Activated CD8-positive, alpha-beta memory T cell treated with anti-CD3 and anti-CD28 coated beads, Interleukin-2, amount 10 ng/mL, durations not matched to agents 7 days and 5 days (primary cell): Measurements from ENCODE around the gene USP3. TPM values are rescaled to one million over a fixed set of nuclear protein-coding genes. Genes with fewer than 3 reads are reported as not detected.

Experiments
- ATAC-seq: fragments of 150-1000 bp; cut with Tn5 transposase; one replicate; pipeline ENCODE4 v1.10.0; 2021; ENCODE audit warnings: moderate library complexity
- CTCF ChIA-PET: fragments of 350-600 bp; sonication (Branson Sonifier 250); formaldehyde crosslinking; loops from one replicate; lab custom pipeline; 2021; ENCODE audit warnings: antibody characterized with exemption; lab: Charles Lee
- DNase-seq: peaks from one replicate; pipeline ENCODE4 v3.0.0-alpha.2; 2020
- H3K27ac Mint-ChIP-seq: one replicate; pipeline ENCODE4 v1.8.0; 2021; ENCODE audit warnings: mild to moderate bottlenecking, mixed read lengths
- H3K27me3 Mint-ChIP-seq: one replicate; pipeline ENCODE4 v1.8.0; 2021; ENCODE audit warnings: mixed read lengths
- H3K36me3 Mint-ChIP-seq: one replicate; pipeline ENCODE4 v1.8.0; 2021; ENCODE audit warnings: mild to moderate bottlenecking, mixed read lengths
- H3K4me1 Mint-ChIP-seq: one replicate; pipeline ENCODE4 v1.8.0; 2021; ENCODE audit warnings: mixed read lengths
- H3K4me3 Mint-ChIP-seq: one replicate; pipeline ENCODE4 v1.8.0; 2021; ENCODE audit warnings: mild to moderate bottlenecking, moderate library complexity, mixed read lengths
- H3K9me3 Mint-ChIP-seq: one replicate; pipeline ENCODE4 v1.8.0; 2022; ENCODE audit warnings: low read depth, mixed read lengths
- total RNA-seq, 2 experiments: library from RNA; stranded (reverse); gene quantifications; one replicate each; pipeline ENCODE4 v1.2.3, GENCODE V29; 2021

Gene USP3
- total RNA-seq, result 10 to 100 TPM; 50.5 to 67.1 TPM

GRCh38 chr15:63504247-63504978 is at the start of gene USP3:
Gene USP3 (plus strand): TSS chr15:63504593. CDS start chr15:63504740, 147 bp downstream.
- Mint-ChIP-seq H3K4me3 (peak within 1 kb of the TSS; percentile 90), H3K27me3 (no peaks in the 10 kb centered on the region), H3K9me3 (no peaks in the 10 kb centered on the region), H3K36me3 (peaks cover 4% of the 10 kb centered on the region), H3K27ac (peak within 1 kb of the TSS; percentile 93), H3K4me1 (peaks cover 73% of the 10 kb centered on the region)
- DNase-seq, result peak; percentile 95
- ATAC-seq, result peak; percentile 65
- CTCF ChIA-PET, result interaction anchor here (0.6 to 8.6 kb wide), 15 partner anchors 9 to 589 kb away, joined by 3 to 88 read pairs (median 6); partner anchors contain the start of gene CIAO2A

GRCh38 chr15:63456258-63456657 is 48.1 kb upstream of the USP3 start:
- CTCF ChIA-PET, result no interaction called here
- H3K4me1 Mint-ChIP-seq, result peaks cover 7% of the 10 kb centered on the region
- no peak overlapping the region for H3K4me3 Mint-ChIP-seq

GRCh38 chr15:63457379-63457778 is 47.0 kb upstream of the USP3 start:
- peaks cover 8% of the 10 kb centered on the region for H3K27me3 Mint-ChIP-seq
- no peaks in the 10 kb centered on the region for H3K36me3 Mint-ChIP-seq
- ATAC-seq (no peak), DNase-seq (no peak)
- H3K27ac Mint-ChIP-seq, result no peak overlapping the region
- no peak overlapping the region for H3K4me3 Mint-ChIP-seq
- H3K4me1 Mint-ChIP-seq, result peaks cover 10% of the 10 kb centered on the region
- H3K9me3 Mint-ChIP-seq, result no peaks in the 10 kb centered on the region
- CTCF ChIA-PET, result interaction anchor here (1.5 kb wide), 1 partner anchor 9 kb away, joined by 5 read pairs; no protein-coding TSS in a partner anchor

More at GRCh38 chr15:63456258-63456657, 48.1 kb upstream of the USP3 start:
- Mint-ChIP-seq H3K27ac (no peak overlapping the region), H3K27me3 (peaks cover 7% of the 10 kb centered on the region), H3K9me3 (no peaks in the 10 kb centered on the region), H3K36me3 (no peaks in the 10 kb centered on the region)
- ATAC-seq (no peak), DNase-seq (no peak)

GRCh38 chr15:63458026-63458425 is 46.4 kb upstream of the USP3 start:
- CTCF ChIA-PET, result interaction anchor here (1.0 to 1.5 kb wide), 2 partner anchors 9 to 19 kb away, joined by 3 to 5 read pairs; no protein-coding TSS in a partner anchor
- H3K4me1 Mint-ChIP-seq, result peaks cover 10% of the 10 kb centered on the region
- H3K36me3 Mint-ChIP-seq, result no peaks in the 10 kb centered on the region
- ATAC-seq (no peak), DNase-seq (no peak)
- H3K27me3 Mint-ChIP-seq, result peaks cover 8% of the 10 kb centered on the region
- no peak overlapping the region for H3K4me3 Mint-ChIP-seq
- H3K9me3 Mint-ChIP-seq, result no peaks in the 10 kb centered on the region
- H3K27ac Mint-ChIP-seq, result no peak overlapping the region

- H3K4me3 Mint-ChIP-seq, result no peak overlapping the region
- DNase-seq, result no peak
- H3K4me1 Mint-ChIP-seq, result peaks cover 4% of the 10 kb centered on the region
- no peaks in the 10 kb centered on the region for H3K36me3 Mint-ChIP-seq
- H3K27ac Mint-ChIP-seq, result no peak overlapping the region
- no peak for ATAC-seq
- H3K27me3 Mint-ChIP-seq, result peaks cover 8% of the 10 kb centered on the region
- CTCF ChIA-PET, result interaction anchor here (1.0 to 1.5 kb wide), 2 partner anchors 8 to 20 kb away, joined by 3 to 5 read pairs; no protein-coding TSS in a partner anchor
- no peaks in the 10 kb centered on the region for H3K9me3 Mint-ChIP-seq
Observed at GRCh38 chr15:63458794-63459395, 45.5 kb upstream of the USP3 start.

- H3K27me3 Mint-ChIP-seq, result peaks cover 4% of the 10 kb centered on the region
- H3K4me3 Mint-ChIP-seq, result no peak overlapping the region
- DNase-seq, result no peak
- no peak overlapping the region for H3K27ac Mint-ChIP-seq
- no peak for ATAC-seq
- CTCF ChIA-PET, result no interaction called here
- no peaks in the 10 kb centered on the region for H3K36me3 Mint-ChIP-seq
- peaks cover 4% of the 10 kb centered on the region for H3K4me1 Mint-ChIP-seq
- H3K9me3 Mint-ChIP-seq, result no peaks in the 10 kb centered on the region
Observed at GRCh38 chr15:63460210-63461155, 43.9 kb upstream of the USP3 start.

- H3K36me3 Mint-ChIP-seq, result no peaks in the 10 kb centered on the region
- H3K9me3 Mint-ChIP-seq, result no peaks in the 10 kb centered on the region
- peaks cover 4% of the 10 kb centered on the region for H3K27me3 Mint-ChIP-seq
- H3K4me1 Mint-ChIP-seq, result peaks cover 4% of the 10 kb centered on the region
- no peak overlapping the region for H3K27ac Mint-ChIP-seq
- CTCF ChIA-PET, result interaction anchor here (0.6 to 1.1 kb wide), 2 partner anchors 18 to 20 kb away, joined by 3 read pairs; no protein-coding TSS in a partner anchor
- ATAC-seq, result no peak
- no peak for DNase-seq
- H3K4me3 Mint-ChIP-seq, result no peak overlapping the region
Observed at GRCh38 chr15:63461230-63461985, 43.0 kb upstream of the USP3 start.

GRCh38 chr15:63462088-63462487 is 42.3 kb upstream of the USP3 start:
- no peaks in the 10 kb centered on the region for H3K9me3 Mint-ChIP-seq
- peaks cover 5% of the 10 kb centered on the region for H3K27me3 Mint-ChIP-seq
- no peak overlapping the region for H3K4me3 Mint-ChIP-seq
- peaks cover 10% of the 10 kb centered on the region for H3K4me1 Mint-ChIP-seq
- no peaks in the 10 kb centered on the region for H3K36me3 Mint-ChIP-seq
- ATAC-seq (no peak), DNase-seq (no peak)
- CTCF ChIA-PET, result interaction anchor here (0.6 to 2.3 kb wide), 4 partner anchors 19 to 138 kb away, joined by 3 to 8 read pairs (median 4); partner anchors contain the start of gene USP3
- no peak overlapping the region for H3K27ac Mint-ChIP-seq

GRCh38 chr15:63463036-63463435 is 41.4 kb upstream of the USP3 start:
- DNase-seq (no peak), ATAC-seq (no peak)
- H3K27ac Mint-ChIP-seq, result no peak overlapping the region
- H3K4me3 Mint-ChIP-seq, result no peak overlapping the region
- peaks cover 5% of the 10 kb centered on the region for H3K27me3 Mint-ChIP-seq
- peaks cover 11% of the 10 kb centered on the region for H3K4me1 Mint-ChIP-seq
- no peaks in the 10 kb centered on the region for H3K36me3 Mint-ChIP-seq
- H3K9me3 Mint-ChIP-seq, result no peaks in the 10 kb centered on the region
- CTCF ChIA-PET, result interaction anchor here (0.6 to 2.3 kb wide), 7 partner anchors 19 to 415 kb away, joined by 3 to 8 read pairs (median 4); partner anchors contain the start of gene USP3

- Mint-ChIP-seq H3K4me3 (no peak overlapping the region), H3K36me3 (no peaks in the 10 kb centered on the region), H3K9me3 (no peaks in the 10 kb centered on the region), H3K27ac (no peak overlapping the region), H3K4me1 (peaks cover 11% of the 10 kb centered on the region), H3K27me3 (peaks cover 5% of the 10 kb centered on the region)
- DNase-seq (no peak), ATAC-seq (no peak)
- CTCF ChIA-PET, result interaction anchor here (0.9 to 2.3 kb wide), 4 partner anchors 24 to 416 kb away, joined by 4 to 8 read pairs (median 5); no protein-coding TSS in a partner anchor
Observed at GRCh38 chr15:63463793-63464192, 40.6 kb upstream of the USP3 start.

GRCh38 chr15:63465104-63465503 is 39.3 kb upstream of the USP3 start:
- no peak for ATAC-seq
- no peaks in the 10 kb centered on the region for H3K36me3 Mint-ChIP-seq
- H3K9me3 Mint-ChIP-seq, result no peaks in the 10 kb centered on the region
- peaks cover 5% of the 10 kb centered on the region for H3K27me3 Mint-ChIP-seq
- no peak overlapping the region for H3K27ac Mint-ChIP-seq
- DNase-seq, result no peak
- CTCF ChIA-PET, result interaction anchor here (1.7 kb wide), 1 partner anchor 88 kb away, joined by 5 read pairs; no protein-coding TSS in a partner anchor
- H3K4me1 Mint-ChIP-seq, result peaks cover 16% of the 10 kb centered on the region
- no peak overlapping the region for H3K4me3 Mint-ChIP-seq
